ENCODE results near the gene L1CAM.

DNA sequence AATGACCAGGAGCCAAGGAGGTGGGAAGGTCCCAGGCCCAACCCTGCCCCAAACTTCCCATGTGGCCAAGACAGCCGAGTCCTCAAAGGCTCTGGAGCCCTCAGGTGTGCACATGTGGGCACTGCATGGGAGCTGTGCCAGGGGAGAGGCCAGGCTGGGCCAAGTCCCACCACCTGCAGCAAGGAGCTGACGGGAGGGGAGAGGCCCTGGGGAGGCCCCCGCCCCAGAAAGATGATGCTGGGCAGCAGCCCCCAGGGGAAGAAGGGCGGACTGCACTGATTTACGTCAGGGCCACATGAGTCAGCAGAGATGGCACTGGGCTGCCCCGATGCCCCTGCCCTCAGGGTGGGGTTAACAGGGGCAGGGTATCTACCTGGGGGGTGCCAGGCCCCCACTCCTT is 1.4 kb downstream of the L1CAM start:
- TF ChIP-seq, protein P1, sequence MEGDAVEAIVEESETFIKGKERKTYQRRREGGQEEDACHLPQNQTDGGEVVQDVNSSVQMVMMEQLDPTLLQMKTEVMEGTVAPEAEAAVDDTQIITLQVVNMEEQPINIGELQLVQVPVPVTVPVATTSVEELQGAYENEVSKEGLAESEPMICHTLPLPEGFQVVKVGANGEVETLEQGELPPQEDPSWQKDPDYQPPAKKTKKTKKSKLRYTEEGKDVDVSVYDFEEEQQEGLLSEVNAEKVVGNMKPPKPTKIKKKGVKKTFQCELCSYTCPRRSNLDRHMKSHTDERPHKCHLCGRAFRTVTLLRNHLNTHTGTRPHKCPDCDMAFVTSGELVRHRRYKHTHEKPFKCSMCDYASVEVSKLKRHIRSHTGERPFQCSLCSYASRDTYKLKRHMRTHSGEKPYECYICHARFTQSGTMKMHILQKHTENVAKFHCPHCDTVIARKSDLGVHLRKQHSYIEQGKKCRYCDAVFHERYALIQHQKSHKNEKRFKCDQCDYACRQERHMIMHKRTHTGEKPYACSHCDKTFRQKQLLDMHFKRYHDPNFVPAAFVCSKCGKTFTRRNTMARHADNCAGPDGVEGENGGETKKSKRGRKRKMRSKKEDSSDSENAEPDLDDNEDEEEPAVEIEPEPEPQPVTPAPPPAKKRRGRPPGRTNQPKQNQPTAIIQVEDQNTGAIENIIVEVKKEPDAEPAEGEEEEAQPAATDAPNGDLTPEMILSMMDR (conservative IDR thresholded peaks at IDR 0.05; ENCODE audit: low read length) = peak; percentile 41; the same call in 1 of the 2 replicates
- TF ChIP-seq EZH2phosphoT487 (IDR thresholded peaks at IDR 0.05; ENCODE audit: borderline replicate concordance, low read depth, low read length) = no peak
